H1 (cell line): ENCODE measurements around the gene COL25A1. TPM values are rescaled to one million over a fixed set of nuclear protein-coding genes. Genes with fewer than 3 reads are reported as not detected.

Source experiments
- CTCF ChIA-PET: fragments of 300-600 bp; sonication (Branson Sonifier 250); formaldehyde crosslinking; loops from one replicate; lab custom pipeline; 2021; ENCODE audit not compliant: partially characterized antibody; lab: Charles Lee
- POLR2A ChIA-PET: fragments of 300-600 bp; sonication (Branson Sonifier 250); formaldehyde crosslinking; loops from one replicate; lab custom pipeline; 2021; ENCODE audit warnings: inconsistent platforms; ENCODE audit not compliant: partially characterized antibody; lab: Charles Lee
- DNase-seq, 2 experiments: peaks; one replicate each; pipeline versions ENCODE4 v3.0.0 to v3.0.0-alpha.2; 2010 to 2022; ENCODE audit warnings: low spot score in 2 of 2, low read depth in 1 of 2, mixed read lengths in 1 of 2
- FAIRE-seq: peaks from 2 replicates; lab custom pipeline; 2011; peaks lifted over from hg19 to GRCh38; lab: Jason Lieb, UNC
- H2AFZ ChIP-seq: 2 replicates; pipeline ENCODE4 v1.8.1; 2012; ENCODE audit warnings: low read length, inconsistent platforms
- H2AK5ac ChIP-seq: 2 replicates; pipeline ENCODE4 v1.6.1; 2013; ENCODE audit warnings: low read depth, low read length
- H2BK120ac ChIP-seq: replicated peaks from 2 replicates; pipeline ENCODE3; 2013; ENCODE audit warnings: low read depth, low read length, inconsistent platforms
- H2BK12ac ChIP-seq: 2 replicates; pipeline ENCODE4 v1.6.1; 2013; ENCODE audit warnings: low read depth, low read length
- H2BK15ac ChIP-seq: 2 replicates; pipeline ENCODE4 v1.6.1; 2013; ENCODE audit warnings: low read length
- H2BK20ac ChIP-seq: 2 replicates; pipeline ENCODE4 v1.6.1; 2013; ENCODE audit warnings: low read length
- H2BK5ac ChIP-seq: 2 replicates; pipeline ENCODE4 v1.6.1; 2013; ENCODE audit warnings: low read depth, low read length
- H3K14ac ChIP-seq: 2 replicates; pipeline ENCODE4 v1.6.1; 2013; ENCODE audit warnings: inconsistent platforms; ENCODE audit not compliant: insufficient read length
- H3K18ac ChIP-seq: 2 replicates; pipeline ENCODE4 v1.6.1; 2013; ENCODE audit warnings: low read length; ENCODE audit errors: extremely low read depth
- H3K23ac ChIP-seq: 2 replicates; pipeline ENCODE4 v1.6.1; 2013; ENCODE audit warnings: inconsistent platforms; ENCODE audit not compliant: insufficient read length
- H3K23me2 ChIP-seq: 2 replicates; pipeline ENCODE4 v1.6.1; 2013; ENCODE audit warnings: low read depth, low read length
- H3K27ac ChIP-seq: 2 replicates; pipeline ENCODE4 v1.6.1; 2011; ENCODE audit warnings: low read depth, low read length, inconsistent platforms
- H3K27me3 ChIP-seq, 4 experiments: replicated peaks in 1 of 4; 1 replicate in 1 of 4; 2 replicates in 3 of 4; pipeline versions ENCODE4 v1.6.1 to v1.8.1; 2011 to 2013; ENCODE audit warnings: low read length in 3 of 4, mild to moderate bottlenecking in 3 of 4, inconsistent platforms in 2 of 4, mixed read lengths in 2 of 4, moderate library complexity in 1 of 4; ENCODE audit not compliant: control insufficient read depth in 3 of 4, insufficient read depth in 3 of 4; ENCODE audit errors: extremely low read depth in 1 of 4
- H3K36me3 ChIP-seq, 4 experiments: 2 replicates each; pipeline versions ENCODE4 v1.6.1 to v1.8.1; 2011 to 2013; ENCODE audit warnings: mild to moderate bottlenecking in 4 of 4, low read length in 3 of 4, moderate library complexity in 2 of 4, control low read depth in 1 of 4, inconsistent platforms in 1 of 4; ENCODE audit not compliant: insufficient read depth in 4 of 4, control insufficient read depth in 2 of 4
- H3K4ac ChIP-seq: replicated peaks from 2 replicates; pipeline ENCODE3; 2013; ENCODE audit warnings: low read length, low read depth, mixed read lengths, inconsistent platforms; ENCODE audit not compliant: insufficient read length
- H3K4me1 ChIP-seq, 4 experiments: replicated peaks in 1 of 4; 1 replicate in 1 of 4; 2 replicates in 3 of 4; pipeline versions ENCODE4 v1.6.1 to v1.8.1; 2011 to 2013; ENCODE audit warnings: low read length in 3 of 4, inconsistent platforms in 2 of 4, mixed read lengths in 1 of 4; ENCODE audit not compliant: insufficient read depth in 4 of 4, control insufficient read depth in 3 of 4
- H3K4me2 ChIP-seq, 2 experiments: 2 replicates each; pipeline versions ENCODE4 v1.6.1 to v1.8.1; 2011 to 2013; ENCODE audit warnings: low read depth in 2 of 2, low read length in 2 of 2, control low read depth in 1 of 2, inconsistent platforms in 1 of 2, mild to moderate bottlenecking in 1 of 2; ENCODE audit not compliant: insufficient read depth in 1 of 2
- H3K4me3 ChIP-seq, 4 experiments: fragments of 200-600, 300-600 bp in 1 of 4; sonication (generic), shearing (Covaris generic), sonication (Bioruptor Twin) in 1 of 4; 2 replicates each; pipeline versions ENCODE4 v1.5.1 to v1.8.1; 2011 to 2016; ENCODE audit warnings: low read length in 4 of 4, low read depth in 3 of 4, control low read depth in 2 of 4, inconsistent platforms in 2 of 4, mild to moderate bottlenecking in 2 of 4, mixed read lengths in 1 of 4, moderate library complexity in 1 of 4; ENCODE audit not compliant: insufficient read depth in 2 of 4; ENCODE audit errors: extremely low read depth in 1 of 4
- H3K56ac ChIP-seq: replicated peaks from 2 replicates; pipeline ENCODE3; 2013; ENCODE audit warnings: low read depth, mild to moderate bottlenecking, mixed read lengths, low read length, inconsistent platforms; ENCODE audit not compliant: insufficient read length
- H3K79me1 ChIP-seq: 2 replicates; pipeline ENCODE4 v1.6.1; 2013; ENCODE audit warnings: low read depth, low read length, control low read depth
- H3K79me2 ChIP-seq, 2 experiments: 2 replicates each; pipeline versions ENCODE4 v1.6.1 to v1.8.1; 2012 to 2013; ENCODE audit warnings: low read length in 2 of 2, mild to moderate bottlenecking in 2 of 2, inconsistent platforms in 1 of 2; ENCODE audit not compliant: insufficient read depth in 2 of 2, control insufficient read depth in 1 of 2
- H3K9ac ChIP-seq, 4 experiments: replicated peaks in 1 of 4; 1 replicate in 1 of 4; 2 replicates in 3 of 4; pipeline versions ENCODE4 v1.6.1 to v1.8.1; 2011 to 2013; ENCODE audit warnings: low read depth in 3 of 4, low read length in 3 of 4, control low read depth in 2 of 4, mild to moderate bottlenecking in 2 of 4, moderate library complexity in 2 of 4, inconsistent platforms in 1 of 4; ENCODE audit errors: extremely low read depth in 1 of 4
- H3K9me3 ChIP-seq, 2 experiments: 2 replicates each; pipeline versions ENCODE4 v1.6.1 to v1.8.1; 2012 to 2013; ENCODE audit warnings: mild to moderate bottlenecking in 2 of 2, moderate library complexity in 2 of 2, control low read depth in 1 of 2, inconsistent platforms in 1 of 2, low read depth in 1 of 2, low read length in 1 of 2, mixed read lengths in 1 of 2; ENCODE audit not compliant: insufficient read depth in 2 of 2
- H4K20me1 ChIP-seq, 2 experiments: replicated peaks in 1 of 2; 2 replicates each; pipeline versions ENCODE3 to v1.8.1; 2011 to 2013; ENCODE audit warnings: inconsistent platforms in 2 of 2, low read length in 2 of 2, mild to moderate bottlenecking in 1 of 2; ENCODE audit not compliant: insufficient read depth in 2 of 2, control insufficient read depth in 1 of 2
- H4K5ac ChIP-seq: 2 replicates; pipeline ENCODE4 v1.6.1; 2013; ENCODE audit warnings: low read length, low read depth, mixed read lengths, inconsistent platforms; ENCODE audit not compliant: insufficient read length
- H4K8ac ChIP-seq: 2 replicates; pipeline ENCODE4 v1.8.0; 2013; ENCODE audit warnings: mild to moderate bottlenecking, moderate library complexity, low read length, inconsistent platforms; ENCODE audit not compliant: insufficient read depth; ENCODE audit errors: extremely low read depth
- H4K91ac ChIP-seq: replicated peaks from 2 replicates; pipeline ENCODE3; 2013; ENCODE audit warnings: low read length, mixed read lengths, inconsistent platforms; ENCODE audit not compliant: insufficient read length
- CHD1 ChIP-seq: IDR thresholded peaks from 2 replicates; pipeline ENCODE4 v1.6.1; 2012; ENCODE audit warnings: low read depth, low read length, improper control_type of control experiment
- EP300 ChIP-seq, 2 experiments: IDR thresholded peaks; 1 replicate in 1 of 2; 2 replicates in 1 of 2; pipeline ENCODE4 v1.6.1; 2011 to 2012; ENCODE audit warnings: low read depth in 2 of 2, low read length in 2 of 2, mild to moderate bottlenecking in 2 of 2, borderline replicate concordance in 1 of 2, inconsistent platforms in 1 of 2, moderate library complexity in 1 of 2
- FOSL1 ChIP-seq: IDR thresholded peaks from 2 replicates; pipeline ENCODE4 v1.6.1; 2011; ENCODE audit warnings: mild to moderate bottlenecking, low read depth, low read length, moderate library complexity; ENCODE audit not compliant: insufficient read depth
- HDAC2 ChIP-seq, 2 experiments: fragments of 300-600 bp in 1 of 2; sonication (generic) in 1 of 2; IDR thresholded peaks; 2 replicates each; pipeline ENCODE4 v1.6.1; 2011 to 2012; ENCODE audit warnings: low read depth in 2 of 2, low read length in 2 of 2, mild to moderate bottlenecking in 2 of 2, moderate library complexity in 2 of 2, borderline replicate concordance in 1 of 2, inconsistent platforms in 1 of 2
- TAF7 ChIP-seq: optimal IDR thresholded peaks from 2 replicates; pipeline ENCODE3; 2011; ENCODE audit warnings: low read depth, mild to moderate bottlenecking, inconsistent platforms, low read length, moderate library complexity, borderline replicate concordance
- TCF12 ChIP-seq: IDR thresholded peaks from 2 replicates; pipeline ENCODE4 v1.6.1; 2011; ENCODE audit warnings: low read depth, mild to moderate bottlenecking, low read length
- YY1 ChIP-seq: IDR thresholded peaks from 2 replicates; pipeline ENCODE4 v1.6.1; 2011; ENCODE audit warnings: low read depth, mild to moderate bottlenecking, low read length
- WGBS, 2 experiments: shearing (Covaris generic) in 1 of 2; methylation state at CpG; one replicate each; pipeline versions ENCODE4 v1.1.6 to v1.1.7; 2013 to 2015; ENCODE audit warnings: low lambda C conversion rate in 2 of 2, mixed read lengths in 2 of 2, inconsistent platforms in 1 of 2, low coverage in 1 of 2, missing lambda C conversion rate in 1 of 2; ENCODE audit not compliant: insufficient replicate concordance in 2 of 2, insufficient coverage in 1 of 2, insufficient read length in 1 of 2; ENCODE audit errors: extremely low coverage in 1 of 2, missing lambda C conversion rate in 1 of 2; 5-methylcytosine and 5-hydroxymethylcytosine counted together
- polyA plus RNA-seq, 7 experiments: library from polyadenylated mRNA; depleted of rRNA in 3 of 7; stranded (reverse) in 5 of 7; unstranded in 2 of 7; fragments of >200 nt in 5 of 7; fragments of 200-250 nt in 2 of 7; gene quantifications; 1 replicate in 5 of 7; 2 replicates in 1 of 7; 4 replicates in 1 of 7; pipeline versions ENCODE4 v1.2.1 to v1.2.3, GENCODE V29; 2011 to 2013; ENCODE audit warnings: missing spikeins in 2 of 7, mixed read lengths in 2 of 7
- total RNA-seq: library from RNA; stranded (reverse); fragmentation: NEBNext Ultra II Directional; extraction: Animal tissue kit (Norgen Biotek cat#: 25700); gene quantifications from 2 replicates; pipeline ENCODE4 v1.2.1, GENCODE V29; 2021

Gene COL25A1
- total and polyA plus RNA-seq, 2 of the 8 experiments (the other 6 are each of a cell fraction or from before 2014, with no cell fraction given) = 1.1 to 8.3 TPM

GRCh38 chr4:109127866-109128265 lies 174.6 kb downstream of the COL25A1 start:
- no peak overlapping the region for H3K14ac ChIP-seq
- H3K9me3 ChIP-seq = no peaks in the 10 kb centered on the region
- H3K18ac ChIP-seq = no peak overlapping the region
- peaks cover 0 to 3% (median 1%) of the 10 kb centered on the region in 4 experiments; a peak in 1 of 7 replicates for H3K4me1 ChIP-seq
- FAIRE-seq = no peak
- no peak overlapping the region for H2BK5ac ChIP-seq
- no peak overlapping the region for H3K4me3 ChIP-seq
- no peaks in the 10 kb centered on the region for H4K20me1 ChIP-seq
- H4K5ac ChIP-seq = no peak overlapping the region
- POLR2A ChIA-PET = no interaction called here
- no peak overlapping the region for H2AK5ac ChIP-seq
- no peak for DNase-seq
- no peaks in the 10 kb centered on the region for H3K36me3 ChIP-seq
- H3K23ac ChIP-seq = no peak overlapping the region
- no peak overlapping the region for H3K4me2 ChIP-seq
- H3K23me2 ChIP-seq = no peaks in the 10 kb centered on the region
- WGBS, 2 experiments = 84% methylated on average over 2 of the region's 2 CpGs; no CpG with 5 or more reads in 1 of the 2 experiments
- H4K91ac ChIP-seq = no peak overlapping the region
- no peaks in the 10 kb centered on the region for H3K79me1 ChIP-seq
- no peak overlapping the region for H2BK15ac ChIP-seq
- H2BK120ac ChIP-seq = no peak overlapping the region
- CTCF ChIA-PET = interaction anchor here (0.6 to 2.8 kb wide), 4 partner anchors 8 to 171 kb away, joined by 3 to 6 read pairs (median 5); no protein-coding TSS in a partner anchor
- TF ChIP-seq TAF7 = no peak
- TF ChIP-seq FOSL1 = no peak
- TF ChIP-seq YY1 = no peak
- TF ChIP-seq CHD1 = no peak
- no peak for TF ChIP-seq EP300 (IDR thresholded peaks at IDR 0.05; ENCODE audit: borderline replicate concordance in 1 of 2, low read depth in 2 of 2, low read length in 2 of 2)
- no peak for TF ChIP-seq TCF12
- TF ChIP-seq HDAC2 (IDR thresholded peaks at IDR 0.05; ENCODE audit: borderline replicate concordance in 1 of 2, low read depth in 2 of 2, low read length in 2 of 2) = no peak
- H3K79me2 ChIP-seq = no peaks in the 10 kb centered on the region
- no peak overlapping the region for H3K9ac ChIP-seq
- H3K27me3 ChIP-seq = no peaks in the 10 kb centered on the region
- H4K8ac ChIP-seq = no peak overlapping the region
- H2BK20ac ChIP-seq = no peak overlapping the region
- no peak overlapping the region for H3K4ac ChIP-seq
- no peak overlapping the region for H2AFZ ChIP-seq
- no peak overlapping the region for H2BK12ac ChIP-seq
- no peak overlapping the region for H3K27ac ChIP-seq
- H3K56ac ChIP-seq = no peak overlapping the region
